HCT116 (cell line): ENCODE measurements around the gene RALGPS2. TPM values are rescaled to one million over a fixed set of nuclear protein-coding genes. Genes with fewer than 3 reads are reported as not detected.

ENCODE experiments used
- ATAC-seq: fragments of 200-7000 bp; cut with Tn5 transposase; 2 replicates; pipeline ENCODE4 v1.9.1; 2020; ENCODE audit warnings: mild to moderate bottlenecking, moderate library complexity
- BruUV-seq: library from RNA; stranded (reverse); fragments of 400-500 nt; replicated peaks from 2 replicates; lab custom pipeline; 2021; lab: Mats Ljungman, UMichigan
- CTCF ChIA-PET: fragments of 300-600 bp; sonication (Branson Sonifier 250); formaldehyde crosslinking; loops from one replicate; lab custom pipeline; 2021; ENCODE audit warnings: antibody characterized with exemption; lab: Charles Lee
- POLR2A ChIA-PET: fragments of 300-600, 350-600 bp; sonication (Branson Sonifier 250); formaldehyde crosslinking; loops from one replicate; lab custom pipeline; 2021; ENCODE audit warnings: antibody characterized with exemption; lab: Charles Lee
- RAD21 ChIA-PET, 2 experiments: fragments of 300-600 bp; sonication (Branson Sonifier 250); formaldehyde crosslinking; loops; one replicate each; lab custom pipeline; 2023; ENCODE audit warnings: low total read pairs in 2 of 2; ENCODE audit not compliant: uncharacterized antibody in 2 of 2, unreplicated experiment in 2 of 2, low non-redundant PET in 1 of 2; lab: Charles Lee
- DNase-seq: peaks from one replicate; pipeline ENCODE4 v3.0.0-alpha.2; 2010; ENCODE audit warnings: low read depth, low spot score
- H2AFZ ChIP-seq: fragments of 200-600 bp; shearing (Covaris generic), sonication (generic); 2 replicates; pipeline ENCODE4 v1.6.1; 2017; ENCODE audit warnings: low read depth, mixed run types, mixed read lengths, antibody characterized with exemption, low read length; ENCODE audit not compliant: poor library complexity, severe bottlenecking
- H3K27ac ChIP-seq: 2 replicates; pipeline ENCODE4 v1.5.1; 2012; ENCODE audit warnings: low read depth, low read length
- H3K27me3 ChIP-seq: fragments of 200-600 bp; sonication (generic); 2 replicates; pipeline ENCODE4 v1.6.1; 2016; ENCODE audit warnings: mixed run types, low read length, mixed read lengths; ENCODE audit not compliant: insufficient read depth
- H3K36me3 ChIP-seq, 2 experiments: fragments of 200-500 bp in 1 of 2; fragments of 200-600 bp in 1 of 2; sonication (Bioruptor generic) in 1 of 2; sonication (generic) in 1 of 2; 2 replicates each; pipeline versions ENCODE4 v1.5.1 to v1.6.1; 2014 to 2016; ENCODE audit warnings: low read length in 2 of 2, inconsistent platforms in 1 of 2, mixed read lengths in 1 of 2, mixed run types in 1 of 2; ENCODE audit not compliant: insufficient read depth in 2 of 2, control insufficient read depth in 1 of 2
- H3K4me1 ChIP-seq, 2 experiments: fragments of 200-600 bp in 1 of 2; sonication (generic) in 1 of 2; 2 replicates each; pipeline versions ENCODE4 v1.5.1 to v1.6.1; 2012 to 2017; ENCODE audit warnings: low read length in 2 of 2, inconsistent platforms in 1 of 2, mild to moderate bottlenecking in 1 of 2, mixed read lengths in 1 of 2, mixed run types in 1 of 2, moderate library complexity in 1 of 2; ENCODE audit not compliant: insufficient read depth in 2 of 2, control insufficient read depth in 1 of 2
- H3K4me2 ChIP-seq: fragments of 200-600 bp; sonication (generic); 2 replicates; pipeline ENCODE4 v1.6.1; 2017; ENCODE audit warnings: mixed run types, low read length, mixed read lengths
- H3K4me3 ChIP-seq, 2 experiments: fragments of 200-600 bp in 1 of 2; sonication (generic) in 1 of 2; replicated peaks in 1 of 2; 2 replicates each; pipeline ENCODE4 v1.5.1; 2011 to 2016; ENCODE audit warnings: low read length in 2 of 2, control low read depth in 1 of 2, low read depth in 1 of 2, mild to moderate bottlenecking in 1 of 2, mixed read lengths in 1 of 2, mixed run types in 1 of 2
- H3K79me2 ChIP-seq: fragments of 200-600 bp; sonication (generic); 2 replicates; pipeline ENCODE4 v1.6.1; 2017; ENCODE audit warnings: mild to moderate bottlenecking, mixed run types, low read length, moderate library complexity, mixed read lengths; ENCODE audit not compliant: insufficient read depth
- H3K9ac ChIP-seq: fragments of 200-600 bp; sonication (generic); 2 replicates; pipeline ENCODE4 v1.6.1; 2016; ENCODE audit warnings: low read length, mixed read lengths
- H3K9me2 ChIP-seq: fragments of 200-600 bp; sonication (generic), shearing (Covaris generic); 2 replicates; pipeline ENCODE4 v1.6.1; 2017; ENCODE audit warnings: mixed run types, mild to moderate bottlenecking, moderate library complexity; ENCODE audit not compliant: insufficient read depth
- H3K9me3 ChIP-seq, 2 experiments: fragments of 200-500 bp in 1 of 2; fragments of 200-600 bp in 1 of 2; sonication (Bioruptor generic) in 1 of 2; sonication (generic) in 1 of 2; 2 replicates each; pipeline ENCODE4 v1.6.1; 2014 to 2017; ENCODE audit warnings: low read length in 2 of 2, mixed read lengths in 2 of 2, inconsistent platforms in 1 of 2, low read depth in 1 of 2, mild to moderate bottlenecking in 1 of 2, mixed run types in 1 of 2, moderate library complexity in 1 of 2; ENCODE audit not compliant: control insufficient read depth in 1 of 2, insufficient read depth in 1 of 2
- H4K20me1 ChIP-seq: fragments of 200-600 bp; sonication (generic), shearing (Covaris generic); 2 replicates; pipeline ENCODE4 v1.6.1; 2017; ENCODE audit warnings: mixed run types, mild to moderate bottlenecking, moderate library complexity; ENCODE audit not compliant: insufficient read depth
- CTCF ChIP-seq, 3 experiments: fragments of 200-600 bp in 1 of 3; sonication (generic) in 1 of 3; IDR thresholded peaks in 2 of 3; conservative IDR thresholded peaks in 1 of 3; 2 replicates each; pipeline ENCODE4 v1.5.1; 2012 to 2017; ENCODE audit warnings: low read depth in 2 of 3, low read length in 2 of 3, antibody characterized with exemption in 1 of 3, borderline replicate concordance in 1 of 3, control low read depth in 1 of 3, mild to moderate bottlenecking in 1 of 3, mixed read lengths in 1 of 3, mixed run types in 1 of 3, moderate library complexity in 1 of 3; ENCODE audit not compliant: insufficient read depth in 1 of 3
- EGR1 ChIP-seq: IDR thresholded peaks from 2 replicates; pipeline ENCODE4 v1.6.1; 2012; ENCODE audit warnings: low read depth
- ELF1 ChIP-seq: IDR thresholded peaks from 2 replicates; pipeline ENCODE4 v1.6.1; 2012; ENCODE audit warnings: low read depth, borderline replicate concordance
- EZH2 ChIP-seq: fragments of 200-600 bp; sonication (generic); IDR thresholded peaks from 2 replicates; pipeline ENCODE4 v1.6.1; 2017; ENCODE audit warnings: antibody characterized with exemption, mixed run types
- FOSL1 ChIP-seq: IDR thresholded peaks from 2 replicates; pipeline ENCODE4 v1.6.1; 2012; ENCODE audit warnings: low read depth
- POLR2A ChIP-seq: IDR thresholded peaks from 2 replicates; pipeline ENCODE4 v1.7.0; 2011; ENCODE audit warnings: borderline replicate concordance; ENCODE audit not compliant: insufficient read depth, insufficient read length; ENCODE audit errors: extremely low read depth
- TCF7L2 ChIP-seq: IDR thresholded peaks from 2 replicates; pipeline ENCODE4 v1.7.0; 2011; ENCODE audit warnings: borderline replicate concordance, inconsistent platforms; ENCODE audit not compliant: insufficient read depth, insufficient read length; ENCODE audit errors: extremely low read depth
- ZNF274 ChIP-seq: fragments of 200-500 bp; sonication (Bioruptor generic); IDR thresholded peaks from 2 replicates; pipeline ENCODE4 v1.6.1; 2014; ENCODE audit warnings: mild to moderate bottlenecking, low read depth, low read length, inconsistent platforms
- intact Hi-C: fragments of 100-400 bp; cut with micrococcal nuclease; formaldehyde crosslinking; loops from 2 replicates; pipeline ENCODE4 v1.10.0; 2022
- total RNA-seq: library from RNA; stranded (reverse); gene quantifications from one replicate; pipeline ENCODE4 v1.2.1, GENCODE V29; 2021; ENCODE audit not compliant: unreplicated experiment
- TF ChIP-seq, protein P1 (sequence below): IDR thresholded peaks from 2 replicates; pipeline ENCODE4 v1.6.1; 2012
- TF ChIP-seq, protein P2 (sequence below): IDR thresholded peaks from 2 replicates; pipeline ENCODE4 v1.6.1; 2012

The RALGPS2 gene
- total RNA-seq, 1 experiment from 2014 or later = 25.6 TPM

DNA sequence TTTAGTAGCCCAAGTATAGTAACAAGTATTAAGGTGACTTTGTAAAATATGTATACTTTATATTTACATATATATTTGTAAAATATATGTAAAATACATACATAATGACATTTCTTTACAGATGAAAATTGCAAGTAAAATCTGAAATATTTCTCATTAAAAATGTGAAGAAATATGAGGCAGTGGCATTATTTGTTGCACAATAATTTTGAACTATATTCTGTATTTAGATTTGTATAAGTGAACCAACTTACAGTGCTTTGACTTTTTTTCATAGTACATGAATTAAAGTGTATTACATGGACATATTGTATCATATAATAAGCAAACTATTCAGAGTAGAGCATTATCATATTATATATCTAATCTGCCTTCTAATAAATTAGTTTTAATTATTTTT, 85.5 kb downstream of the RALGPS2 start:
- ATAC-seq = no peak
- Histone ChIP-seq H3K79me2 (no peaks in the 10 kb centered on the region), H3K9me2 (no peaks in the 10 kb centered on the region), H3K4me1 (no peaks in the 10 kb centered on the region), H2AFZ (no peak overlapping the region), H3K27ac (no peak overlapping the region), H3K27me3 (no peaks in the 10 kb centered on the region), H3K4me2 (no peak overlapping the region), H3K4me3 (no peak overlapping the region), H3K36me3 (no peaks in the 10 kb centered on the region), H3K9ac (no peak overlapping the region), H3K9me3 (no peaks in the 10 kb centered on the region), H4K20me1 (no peaks in the 10 kb centered on the region)
- BruUV-seq = no TSS peak
- ChIA-PET CTCF (no interaction called here), POLR2A (no interaction called here), RAD21 (no interaction called here)
- TF ChIP-seq EGR1 = no peak
- no peak for TF ChIP-seq EZH2
- no peak for TF ChIP-seq TCF7L2
- TF ChIP-seq FOSL1 = no peak
- no peak for TF ChIP-seq ZNF274
- no peak for TF ChIP-seq CTCF (IDR thresholded peaks at IDR 0.05 in 2 of 3, conservative IDR thresholded peaks at IDR 0.05 in 1 of 3; ENCODE audit: borderline replicate concordance in 1 of 3, insufficient read depth in 1 of 3, low read depth in 2 of 3, low read length in 2 of 3)
- TF ChIP-seq, protein P1, sequence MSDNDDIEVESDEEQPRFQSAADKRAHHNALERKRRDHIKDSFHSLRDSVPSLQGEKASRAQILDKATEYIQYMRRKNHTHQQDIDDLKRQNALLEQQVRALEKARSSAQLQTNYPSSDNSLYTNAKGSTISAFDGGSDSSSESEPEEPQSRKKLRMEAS = no peak
- no peak for TF ChIP-seq POLR2A
- no peak for TF ChIP-seq ELF1
- TF ChIP-seq, protein P2, sequence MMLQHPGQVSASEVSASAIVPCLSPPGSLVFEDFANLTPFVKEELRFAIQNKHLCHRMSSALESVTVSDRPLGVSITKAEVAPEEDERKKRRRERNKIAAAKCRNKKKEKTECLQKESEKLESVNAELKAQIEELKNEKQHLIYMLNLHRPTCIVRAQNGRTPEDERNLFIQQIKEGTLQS = no peak
- no peak for DNase-seq
- intact Hi-C loops = no loop called here
